Daoy (cell line): ENCODE data around the gene CTF1. TPM values are rescaled to one million over a fixed set of nuclear protein-coding genes. Genes with fewer than 3 reads are reported as not detected.

ENCODE experiments used
- total RNA-seq: library from RNA; depleted of rRNA; stranded (reverse); fragments of >200 nt; shearing (Covaris generic); gene quantifications from 2 replicates; pipeline ENCODE4 v1.2.3, GENCODE V29; 2014; rRNA removed

CTF1 gene
- total RNA-seq, 1 experiment from 2014 or later, result 0.46 TPM

Other genes with a start within 250 kb of the CTF1 start
- gene PRR14, start 245.7 kb upstream of the CTF1 start, total RNA-seq, result 2.7 and 6.3 TPM in 2 replicates
- gene FBRS, start 238.2 kb upstream of the CTF1 start, total RNA-seq, result 9.8 and 14.5 TPM in 2 replicates
- 1.6 and 11.3 TPM in 2 replicates for gene SRCAP, start 197.4 kb upstream of the CTF1 start, total RNA-seq
- 16.5 and 24.5 TPM in 2 replicates for gene PHKG2, start 148.2 kb upstream of the CTF1 start, total RNA-seq
- gene CFAP119, start 134.6 kb upstream of the CTF1 start, total RNA-seq, result 0.91 and 5.2 TPM in 2 replicates
- gene RNF40, start 134.3 kb upstream of the CTF1 start, total RNA-seq, result 57.8 and 58.9 TPM in 2 replicates
- 5.0 and 6.5 TPM in 2 replicates for gene ZNF629, start 109.4 kb upstream of the CTF1 start, total RNA-seq
- 27.8 and 29.4 TPM in 2 replicates for gene BCL7C, start 2.5 kb upstream of the CTF1 start, total RNA-seq
- 14.0 and 16.3 TPM in 2 replicates for gene FBXL19, start 27.0 kb downstream of the CTF1 start, total RNA-seq
- gene ORAI3, start 52.5 kb downstream of the CTF1 start, total RNA-seq, result 1.1 and 1.5 TPM in 2 replicates
- gene SETD1A, start 61.1 kb downstream of the CTF1 start, total RNA-seq, result 1.0 and 1.1 TPM in 2 replicates
- 1.8 and 3.8 TPM in 2 replicates for gene HSD3B7, start 88.6 kb downstream of the CTF1 start, total RNA-seq
- gene STX1B, start 114.0 kb downstream of the CTF1 start, total RNA-seq, result under 0.01 TPM in 1 of 2 replicates, not detected in the other
- gene STX4, start 136.9 kb downstream of the CTF1 start, total RNA-seq, result 13.7 and 16.1 TPM in 2 replicates
- 8.7 and 10.5 TPM in 2 replicates for gene ZNF668, start 177.6 kb downstream of the CTF1 start, total RNA-seq
- 6.0 and 6.3 TPM in 2 replicates for gene ZNF646, start 177.8 kb downstream of the CTF1 start, total RNA-seq
- gene PRSS53, start 192.3 kb downstream of the CTF1 start, total RNA-seq, result 0.39 and 1.2 TPM in 2 replicates
- gene VKORC1, start 198.2 kb downstream of the CTF1 start, total RNA-seq, result 58.1 and 77.1 TPM in 2 replicates
- gene BCKDK, start 211.8 kb downstream of the CTF1 start, total RNA-seq, result 18.1 and 21.3 TPM in 2 replicates
- 39.9 and 44.6 TPM in 2 replicates for gene KAT8, start 221.1 kb downstream of the CTF1 start, total RNA-seq
- gene PRSS8, start 239.1 kb downstream of the CTF1 start, total RNA-seq, result not detected in 2 replicates